ENCODE data around the gene VSTM4.

DNA sequence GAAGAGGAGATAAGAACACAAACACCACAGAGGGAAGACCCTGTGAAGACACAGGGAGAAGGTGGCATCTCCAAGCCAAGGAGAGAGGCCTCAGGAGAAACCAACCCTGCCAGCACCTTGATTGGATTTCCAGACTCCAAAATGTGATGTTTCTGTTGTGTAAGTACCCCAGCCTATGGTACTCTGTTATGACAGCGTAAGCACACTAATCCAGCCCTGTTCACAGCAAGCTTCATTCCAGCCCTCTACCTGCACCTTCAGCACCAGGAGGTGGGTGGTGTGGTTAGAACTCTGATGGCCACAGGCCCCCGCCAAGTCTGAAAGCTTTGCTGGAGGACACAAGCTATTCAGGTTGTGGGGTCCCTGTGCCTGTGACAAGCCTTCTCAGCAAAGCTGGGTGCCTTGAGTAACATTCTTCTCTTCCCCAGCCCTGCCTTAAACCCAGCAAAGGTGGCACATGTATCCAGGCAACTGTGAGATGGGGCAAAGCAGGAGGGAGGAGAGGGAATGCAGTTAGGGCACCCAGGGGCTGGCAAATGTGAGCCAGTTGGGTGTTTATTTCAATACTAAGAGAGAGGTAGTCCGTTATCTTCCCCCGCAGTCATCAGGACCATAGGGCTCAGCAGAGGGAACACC is 4.5 kb downstream of the VSTM4 start:
- TF ChIP-seq, protein P1, sequence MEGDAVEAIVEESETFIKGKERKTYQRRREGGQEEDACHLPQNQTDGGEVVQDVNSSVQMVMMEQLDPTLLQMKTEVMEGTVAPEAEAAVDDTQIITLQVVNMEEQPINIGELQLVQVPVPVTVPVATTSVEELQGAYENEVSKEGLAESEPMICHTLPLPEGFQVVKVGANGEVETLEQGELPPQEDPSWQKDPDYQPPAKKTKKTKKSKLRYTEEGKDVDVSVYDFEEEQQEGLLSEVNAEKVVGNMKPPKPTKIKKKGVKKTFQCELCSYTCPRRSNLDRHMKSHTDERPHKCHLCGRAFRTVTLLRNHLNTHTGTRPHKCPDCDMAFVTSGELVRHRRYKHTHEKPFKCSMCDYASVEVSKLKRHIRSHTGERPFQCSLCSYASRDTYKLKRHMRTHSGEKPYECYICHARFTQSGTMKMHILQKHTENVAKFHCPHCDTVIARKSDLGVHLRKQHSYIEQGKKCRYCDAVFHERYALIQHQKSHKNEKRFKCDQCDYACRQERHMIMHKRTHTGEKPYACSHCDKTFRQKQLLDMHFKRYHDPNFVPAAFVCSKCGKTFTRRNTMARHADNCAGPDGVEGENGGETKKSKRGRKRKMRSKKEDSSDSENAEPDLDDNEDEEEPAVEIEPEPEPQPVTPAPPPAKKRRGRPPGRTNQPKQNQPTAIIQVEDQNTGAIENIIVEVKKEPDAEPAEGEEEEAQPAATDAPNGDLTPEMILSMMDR (IDR thresholded peaks at IDR 0.05) = no peak
- TF ChIP-seq POLR2AphosphoS5 (IDR thresholded peaks at IDR 0.05) = no peak
- no peak for TF ChIP-seq POLR2A (IDR thresholded peaks at IDR 0.05; ENCODE audit: low read depth)
- TF ChIP-seq EP300 (IDR thresholded peaks at IDR 0.05) = no peak
